H1 (cell line): ENCODE measurements around the gene GPSM3. TPM values are rescaled to one million over a fixed set of nuclear protein-coding genes. Genes with fewer than 3 reads are reported as not detected.
A peak's percentile ranks its signal among the peaks of the same experiment; 100 is the strongest.

Source experiments
- CTCF ChIA-PET: fragments of 300-600 bp; sonication (Branson Sonifier 250); formaldehyde crosslinking; loops from one replicate; lab custom pipeline; 2021; ENCODE audit not compliant: partially characterized antibody; lab: Charles Lee
- POLR2A ChIA-PET: fragments of 300-600 bp; sonication (Branson Sonifier 250); formaldehyde crosslinking; loops from one replicate; lab custom pipeline; 2021; ENCODE audit warnings: inconsistent platforms; ENCODE audit not compliant: partially characterized antibody; lab: Charles Lee
- DNase-seq, 2 experiments: peaks; one replicate each; pipeline versions ENCODE4 v3.0.0 to v3.0.0-alpha.2; 2010 to 2022; ENCODE audit warnings: low spot score in 2 of 2, low read depth in 1 of 2, mixed read lengths in 1 of 2
- FAIRE-seq: peaks from 2 replicates; lab custom pipeline; 2011; peaks lifted over from hg19 to GRCh38; lab: Jason Lieb, UNC
- H2AFZ ChIP-seq: 2 replicates; pipeline ENCODE4 v1.8.1; 2012; ENCODE audit warnings: low read length, inconsistent platforms
- H2AK5ac ChIP-seq: 2 replicates; pipeline ENCODE4 v1.6.1; 2013; ENCODE audit warnings: low read depth, low read length
- H2BK120ac ChIP-seq: replicated peaks from 2 replicates; pipeline ENCODE3; 2013; ENCODE audit warnings: low read depth, low read length, inconsistent platforms
- H2BK12ac ChIP-seq: 2 replicates; pipeline ENCODE4 v1.6.1; 2013; ENCODE audit warnings: low read depth, low read length
- H2BK15ac ChIP-seq: 2 replicates; pipeline ENCODE4 v1.6.1; 2013; ENCODE audit warnings: low read length
- H2BK20ac ChIP-seq: 2 replicates; pipeline ENCODE4 v1.6.1; 2013; ENCODE audit warnings: low read length
- H2BK5ac ChIP-seq: 2 replicates; pipeline ENCODE4 v1.6.1; 2013; ENCODE audit warnings: low read depth, low read length
- H3K14ac ChIP-seq: 2 replicates; pipeline ENCODE4 v1.6.1; 2013; ENCODE audit warnings: inconsistent platforms; ENCODE audit not compliant: insufficient read length
- H3K18ac ChIP-seq: 2 replicates; pipeline ENCODE4 v1.6.1; 2013; ENCODE audit warnings: low read length; ENCODE audit errors: extremely low read depth
- H3K23ac ChIP-seq: 2 replicates; pipeline ENCODE4 v1.6.1; 2013; ENCODE audit warnings: inconsistent platforms; ENCODE audit not compliant: insufficient read length
- H3K23me2 ChIP-seq: 2 replicates; pipeline ENCODE4 v1.6.1; 2013; ENCODE audit warnings: low read depth, low read length
- H3K27ac ChIP-seq: 2 replicates; pipeline ENCODE4 v1.6.1; 2011; ENCODE audit warnings: low read depth, low read length, inconsistent platforms
- H3K27me3 ChIP-seq, 4 experiments: replicated peaks in 1 of 4; 1 replicate in 1 of 4; 2 replicates in 3 of 4; pipeline versions ENCODE4 v1.6.1 to v1.8.1; 2011 to 2013; ENCODE audit warnings: low read length in 3 of 4, mild to moderate bottlenecking in 3 of 4, inconsistent platforms in 2 of 4, mixed read lengths in 2 of 4, moderate library complexity in 1 of 4; ENCODE audit not compliant: control insufficient read depth in 3 of 4, insufficient read depth in 3 of 4; ENCODE audit errors: extremely low read depth in 1 of 4
- H3K36me3 ChIP-seq, 4 experiments: 2 replicates each; pipeline versions ENCODE4 v1.6.1 to v1.8.1; 2011 to 2013; ENCODE audit warnings: mild to moderate bottlenecking in 4 of 4, low read length in 3 of 4, moderate library complexity in 2 of 4, control low read depth in 1 of 4, inconsistent platforms in 1 of 4; ENCODE audit not compliant: insufficient read depth in 4 of 4, control insufficient read depth in 2 of 4
- H3K4ac ChIP-seq: replicated peaks from 2 replicates; pipeline ENCODE3; 2013; ENCODE audit warnings: low read length, low read depth, mixed read lengths, inconsistent platforms; ENCODE audit not compliant: insufficient read length
- H3K4me1 ChIP-seq, 4 experiments: replicated peaks in 1 of 4; 1 replicate in 1 of 4; 2 replicates in 3 of 4; pipeline versions ENCODE4 v1.6.1 to v1.8.1; 2011 to 2013; ENCODE audit warnings: low read length in 3 of 4, inconsistent platforms in 2 of 4, mixed read lengths in 1 of 4; ENCODE audit not compliant: insufficient read depth in 4 of 4, control insufficient read depth in 3 of 4
- H3K4me2 ChIP-seq, 2 experiments: 2 replicates each; pipeline versions ENCODE4 v1.6.1 to v1.8.1; 2011 to 2013; ENCODE audit warnings: low read depth in 2 of 2, low read length in 2 of 2, control low read depth in 1 of 2, inconsistent platforms in 1 of 2, mild to moderate bottlenecking in 1 of 2; ENCODE audit not compliant: insufficient read depth in 1 of 2
- H3K4me3 ChIP-seq, 4 experiments: fragments of 200-600, 300-600 bp in 1 of 4; sonication (generic), shearing (Covaris generic), sonication (Bioruptor Twin) in 1 of 4; 2 replicates each; pipeline versions ENCODE4 v1.5.1 to v1.8.1; 2011 to 2016; ENCODE audit warnings: low read length in 4 of 4, low read depth in 3 of 4, control low read depth in 2 of 4, inconsistent platforms in 2 of 4, mild to moderate bottlenecking in 2 of 4, mixed read lengths in 1 of 4, moderate library complexity in 1 of 4; ENCODE audit not compliant: insufficient read depth in 2 of 4; ENCODE audit errors: extremely low read depth in 1 of 4
- H3K56ac ChIP-seq: replicated peaks from 2 replicates; pipeline ENCODE3; 2013; ENCODE audit warnings: low read depth, mild to moderate bottlenecking, mixed read lengths, low read length, inconsistent platforms; ENCODE audit not compliant: insufficient read length
- H3K79me1 ChIP-seq: 2 replicates; pipeline ENCODE4 v1.6.1; 2013; ENCODE audit warnings: low read depth, low read length, control low read depth
- H3K79me2 ChIP-seq, 2 experiments: 2 replicates each; pipeline versions ENCODE4 v1.6.1 to v1.8.1; 2012 to 2013; ENCODE audit warnings: low read length in 2 of 2, mild to moderate bottlenecking in 2 of 2, inconsistent platforms in 1 of 2; ENCODE audit not compliant: insufficient read depth in 2 of 2, control insufficient read depth in 1 of 2
- H3K9ac ChIP-seq, 4 experiments: replicated peaks in 1 of 4; 1 replicate in 1 of 4; 2 replicates in 3 of 4; pipeline versions ENCODE4 v1.6.1 to v1.8.1; 2011 to 2013; ENCODE audit warnings: low read depth in 3 of 4, low read length in 3 of 4, control low read depth in 2 of 4, mild to moderate bottlenecking in 2 of 4, moderate library complexity in 2 of 4, inconsistent platforms in 1 of 4; ENCODE audit errors: extremely low read depth in 1 of 4
- H3K9me3 ChIP-seq, 2 experiments: 2 replicates each; pipeline versions ENCODE4 v1.6.1 to v1.8.1; 2012 to 2013; ENCODE audit warnings: mild to moderate bottlenecking in 2 of 2, moderate library complexity in 2 of 2, control low read depth in 1 of 2, inconsistent platforms in 1 of 2, low read depth in 1 of 2, low read length in 1 of 2, mixed read lengths in 1 of 2; ENCODE audit not compliant: insufficient read depth in 2 of 2
- H4K20me1 ChIP-seq, 2 experiments: replicated peaks in 1 of 2; 2 replicates each; pipeline versions ENCODE3 to v1.8.1; 2011 to 2013; ENCODE audit warnings: inconsistent platforms in 2 of 2, low read length in 2 of 2, mild to moderate bottlenecking in 1 of 2; ENCODE audit not compliant: insufficient read depth in 2 of 2, control insufficient read depth in 1 of 2
- H4K5ac ChIP-seq: 2 replicates; pipeline ENCODE4 v1.6.1; 2013; ENCODE audit warnings: low read length, low read depth, mixed read lengths, inconsistent platforms; ENCODE audit not compliant: insufficient read length
- H4K8ac ChIP-seq: 2 replicates; pipeline ENCODE4 v1.8.0; 2013; ENCODE audit warnings: mild to moderate bottlenecking, moderate library complexity, low read length, inconsistent platforms; ENCODE audit not compliant: insufficient read depth; ENCODE audit errors: extremely low read depth
- H4K91ac ChIP-seq: replicated peaks from 2 replicates; pipeline ENCODE3; 2013; ENCODE audit warnings: low read length, mixed read lengths, inconsistent platforms; ENCODE audit not compliant: insufficient read length
- CTBP2 ChIP-seq: IDR thresholded peaks from 2 replicates; pipeline ENCODE4 v1.7.0; 2011; ENCODE audit warnings: borderline replicate concordance, mild to moderate bottlenecking, moderate library complexity, mixed read lengths, low read length; ENCODE audit not compliant: insufficient read depth, insufficient read length
- EGR1 ChIP-seq: IDR thresholded peaks from 2 replicates; pipeline ENCODE4 v1.6.1; 2011; ENCODE audit warnings: low read depth, low read length, borderline replicate concordance
- EZH2 ChIP-seq: fragments of 200-600 bp; sonication (generic); IDR thresholded peaks from 2 replicates; pipeline ENCODE4 v1.7.1; 2012; ENCODE audit warnings: low read depth, mild to moderate bottlenecking, moderate library complexity, low read length, inconsistent platforms; ENCODE audit not compliant: severe bottlenecking
- GTF2F1 ChIP-seq: IDR thresholded peaks from 2 replicates; pipeline ENCODE4 v1.6.1; 2012; ENCODE audit warnings: low read depth, low read length, improper control_type of control experiment, borderline replicate concordance
- KDM1A ChIP-seq: fragments of 200-600, 300-600 bp; sonication (generic); IDR thresholded peaks from 2 replicates; pipeline ENCODE4 v1.7.1; 2016; ENCODE audit warnings: mild to moderate bottlenecking, low read length, borderline replicate concordance
- POLR2A ChIP-seq, 2 experiments: IDR thresholded peaks; 1 replicate in 1 of 2; 2 replicates in 1 of 2; pipeline ENCODE4 v1.6.1; 2011; ENCODE audit warnings: low read depth in 2 of 2, low read length in 2 of 2, mild to moderate bottlenecking in 2 of 2; ENCODE audit errors: control extremely low read depth in 1 of 2
- SP2 ChIP-seq: IDR thresholded peaks from 2 replicates; pipeline ENCODE4 v1.6.1; 2012; ENCODE audit warnings: mild to moderate bottlenecking, low read length, inconsistent platforms
- SP4 ChIP-seq: IDR thresholded peaks from 2 replicates; pipeline ENCODE4 v1.6.1; 2012; ENCODE audit warnings: low read length, inconsistent platforms
- YY1 ChIP-seq: IDR thresholded peaks from 2 replicates; pipeline ENCODE4 v1.6.1; 2011; ENCODE audit warnings: low read depth, mild to moderate bottlenecking, low read length
- WGBS, 2 experiments: shearing (Covaris generic) in 1 of 2; methylation state at CpG; one replicate each; pipeline versions ENCODE4 v1.1.6 to v1.1.7; 2013 to 2015; ENCODE audit warnings: low lambda C conversion rate in 2 of 2, mixed read lengths in 2 of 2, inconsistent platforms in 1 of 2, low coverage in 1 of 2, missing lambda C conversion rate in 1 of 2; ENCODE audit not compliant: insufficient replicate concordance in 2 of 2, insufficient coverage in 1 of 2, insufficient read length in 1 of 2; ENCODE audit errors: extremely low coverage in 1 of 2, missing lambda C conversion rate in 1 of 2; 5-methylcytosine and 5-hydroxymethylcytosine counted together
- polyA plus RNA-seq, 7 experiments: library from polyadenylated mRNA; depleted of rRNA in 3 of 7; stranded (reverse) in 5 of 7; unstranded in 2 of 7; fragments of >200 nt in 5 of 7; fragments of 200-250 nt in 2 of 7; gene quantifications; 1 replicate in 5 of 7; 2 replicates in 1 of 7; 4 replicates in 1 of 7; pipeline versions ENCODE4 v1.2.1 to v1.2.3, GENCODE V29; 2011 to 2013; ENCODE audit warnings: missing spikeins in 2 of 7, mixed read lengths in 2 of 7
- total RNA-seq: library from RNA; stranded (reverse); fragmentation: NEBNext Ultra II Directional; extraction: Animal tissue kit (Norgen Biotek cat#: 25700); gene quantifications from 2 replicates; pipeline ENCODE4 v1.2.1, GENCODE V29; 2021
- TF ChIP-seq, protein P1 (sequence below): IDR thresholded peaks from 2 replicates; pipeline ENCODE4 v1.6.1; 2011; ENCODE audit warnings: low read depth, mild to moderate bottlenecking, low read length; ENCODE audit not compliant: insufficient read depth

Gene GPSM3
- total and polyA plus RNA-seq, 2 of the 8 experiments (the other 6 are each of a cell fraction or from before 2014, with no cell fraction given) = 6.6 to 9.8 TPM

DNA sequence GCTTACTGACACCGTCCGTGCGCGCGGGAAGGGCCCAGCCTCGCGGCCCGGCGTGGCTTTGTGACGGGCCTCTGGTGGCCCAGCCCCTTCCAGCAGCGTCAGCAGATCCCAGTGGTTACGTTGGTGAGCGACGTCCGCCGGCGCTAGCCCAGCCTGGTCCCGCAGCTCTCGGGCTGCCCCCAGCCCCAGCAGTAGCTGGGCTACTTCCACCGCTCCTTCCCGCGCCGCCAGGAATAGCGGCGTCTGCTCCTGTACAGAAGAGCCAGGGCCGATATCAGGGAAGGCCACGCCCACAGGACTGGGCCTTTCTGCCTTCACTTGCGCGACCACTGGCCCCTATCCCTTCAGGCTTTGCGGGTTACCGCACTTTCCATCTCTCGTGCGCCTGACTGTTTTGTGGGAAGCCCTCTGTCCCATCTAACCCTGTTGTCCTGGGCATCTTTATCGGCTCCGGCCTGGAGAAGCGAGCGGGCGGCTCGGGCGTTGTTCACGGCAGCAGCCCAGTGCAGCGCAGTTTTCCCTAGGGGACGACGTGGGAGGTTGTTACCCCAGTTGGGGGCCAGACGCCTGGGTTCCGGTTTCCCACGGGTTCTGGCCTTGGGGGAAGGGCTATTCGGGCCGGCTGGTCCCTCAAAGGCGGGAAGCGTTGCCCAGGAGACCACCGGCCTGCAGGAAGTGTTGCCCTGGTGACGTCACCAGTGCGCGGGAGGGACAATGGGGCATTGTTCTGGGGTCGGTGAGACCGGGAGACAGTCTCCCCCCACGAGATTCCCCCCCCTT lies 3.6 kb upstream of the GPSM3 start:
- Histone ChIP-seq H4K8ac (peak overlapping the region; percentile 98), H3K9ac (peak overlapping the region; percentile 83 to 98 (median 93)), H2BK15ac (peak overlapping the region; percentile 89; the same call in 1 of the 2 replicates), H3K56ac (peak overlapping the region; percentile 96), H4K20me1 (no peaks in the 10 kb centered on the region), H3K4me3 (peak overlapping the region; percentile 66 to 97 (median 82)), H3K36me3 (no peaks in the 10 kb centered on the region), H3K27me3 (no peaks in the 10 kb centered on the region), H3K4ac (peak overlapping the region; percentile 86), H2AK5ac (0 out of 2 replicates have a peak overlapping the region, but pooled peaks have one; percentile 43), H3K23me2 (peaks cover 7% of the 10 kb centered on the region; the same call in 1 of the 2 replicates), H3K23ac (no peak overlapping the region), H2BK20ac (peak overlapping the region; percentile 61; the same call in 1 of the 2 replicates), H3K14ac (no peak overlapping the region), H2BK12ac (peak overlapping the region; percentile 94), H3K79me2 (no peaks in the 10 kb centered on the region), H4K91ac (peak overlapping the region; percentile 97), H3K18ac (peak overlapping the region; percentile 97), H3K4me2 (peak overlapping the region; percentile 89 to 97), H3K4me1 (peaks cover 8 to 36% (median 20%) of the 10 kb centered on the region in 4 experiments), H2AFZ (no peak overlapping the region; the same call in 1 of the 2 replicates), H2BK5ac (peak overlapping the region; percentile 98), H3K79me1 (no peaks in the 10 kb centered on the region; the same call in 1 of the 2 replicates), H2BK120ac (peak overlapping the region; percentile 92), H4K5ac (peak overlapping the region; percentile 90), H3K9me3 (no peaks in the 10 kb centered on the region), H3K27ac (peak overlapping the region; percentile 96)
- POLR2A ChIA-PET = interaction anchor here (0.6 to 13.3 kb wide), 19 partner anchors 10 to 776 kb away, joined by 3 to 194 read pairs (median 4); partner anchors contain the start of genes AGPAT1, ATF6B, DXO and FKBPL
- 1% methylated on average over 58 of the region's 58 CpGs; no CpG with 5 or more reads in 1 of the 2 experiments for WGBS, 2 experiments
- peak; percentile 71 to 90 for DNase-seq
- FAIRE-seq = no peak
- CTCF ChIA-PET = interaction anchor here (0.6 to 2.6 kb wide), 10 partner anchors 16 to 520 kb away, joined by 3 to 9 read pairs (median 3); partner anchors contain the start of gene PRRT1
- TF ChIP-seq EZH2 = no peak
- no peak for TF ChIP-seq SP2
- TF ChIP-seq POLR2A (IDR thresholded peaks at IDR 0.05; ENCODE audit: control extremely low read depth in 1 of 2, low read depth in 2 of 2, low read length in 2 of 2) = peak in 1 of 2 experiments; percentile 94; a peak in 2 of 3 replicates
- no peak for TF ChIP-seq KDM1A
- TF ChIP-seq YY1 = 0 out of 2 replicates have a peak, but pooled peaks have one; percentile 1
- peak; percentile 37 for TF ChIP-seq CTBP2
- no peak; the same call in 1 of the 2 replicates for TF ChIP-seq EGR1
- TF ChIP-seq, protein P1, sequence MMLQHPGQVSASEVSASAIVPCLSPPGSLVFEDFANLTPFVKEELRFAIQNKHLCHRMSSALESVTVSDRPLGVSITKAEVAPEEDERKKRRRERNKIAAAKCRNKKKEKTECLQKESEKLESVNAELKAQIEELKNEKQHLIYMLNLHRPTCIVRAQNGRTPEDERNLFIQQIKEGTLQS = peak; percentile 52; the same call in 1 of the 2 replicates
- TF ChIP-seq GTF2F1 = peak; percentile 8; the same call in 1 of the 2 replicates
- TF ChIP-seq SP4 = no peak; the same call in 1 of the 2 replicates
